Transverse colon (tissue), 4 donors: ENCODE results near the gene MCFD2. TPM values are rescaled to one million over a fixed set of nuclear protein-coding genes. Genes with fewer than 3 reads are reported as not detected.

ENCODE experiments used
- DNase-seq: peaks from one replicate; pipeline ENCODE4 v3.0.0-alpha.2; 2019
- H3K27ac ChIP-seq, 4 donors: fragments of 200-600 bp; sonication (generic); 2 replicates each; pipeline ENCODE4 v1.5.1; 2016 to 2018; ENCODE audit warnings: inconsistent platforms in 4 of 4
- H3K27me3 ChIP-seq: fragments of 200-600 bp; sonication (generic); 2 replicates; pipeline ENCODE4 v1.5.1; 2017; ENCODE audit warnings: inconsistent platforms
- H3K36me3 ChIP-seq, 4 donors: fragments of 200-600 bp; sonication (generic); 2 replicates each; pipeline ENCODE4 v1.5.1; 2017 to 2019; ENCODE audit warnings: inconsistent platforms in 4 of 4
- H3K4me1 ChIP-seq, 4 donors: fragments of 200-600 bp; sonication (generic); 2 replicates each; pipeline ENCODE4 v1.5.1; 2017 to 2020; ENCODE audit warnings: inconsistent platforms in 4 of 4
- H3K4me3 ChIP-seq, 4 donors: fragments of 200-600 bp; sonication (generic); 1 replicate in 1 of 4; 2 replicates in 3 of 4; pipeline versions ENCODE4 v1.5.1 to v1.6.1; 2017 to 2019; ENCODE audit warnings: inconsistent platforms in 4 of 4
- H3K9me3 ChIP-seq, 2 donors: fragments of 200-600 bp; sonication (generic); 2 replicates each; pipeline ENCODE4 v1.5.1; 2017 to 2019; ENCODE audit warnings: inconsistent platforms in 2 of 2
- EP300 ChIP-seq: sonication (generic); formaldehyde crosslinking; IDR thresholded peaks from one replicate; pipeline ENCODE4 v1.6.1; 2017; ENCODE audit warnings: antibody characterized with exemption, low read depth
- POLR2A ChIP-seq: fragments of 450-650 bp; IDR thresholded peaks from one replicate; pipeline ENCODE4 v1.6.1; 2016; ENCODE audit warnings: antibody characterized with exemption, mild to moderate bottlenecking, moderate library complexity
- POLR2AphosphoS5 ChIP-seq, 3 donors: sonication (generic); formaldehyde crosslinking; IDR thresholded peaks; one replicate each; pipeline ENCODE4 v1.6.1; 2016; ENCODE audit warnings: antibody characterized with exemption in 3 of 3
- WGBS, 2 donors: methylation state at CpG; one replicate each; pipeline ENCODE4 v1.1.5; 2018; ENCODE audit warnings: low coverage in 1 of 2; 5-methylcytosine and 5-hydroxymethylcytosine counted together
- in situ Hi-C, 4 donors: fragments of 200-750 bp; cut with MboI; loops; one replicate each; pipeline versions ENCODE4 v1.15.0 to v1.15.1; 2017; ENCODE audit warnings: low sequenced_read_pairs in 3 of 4, low pct_ligation_motif_present in 1 of 4, low pct_unique_long_range_greater_than_20kb in 1 of 4
- intact Hi-C: fragments of 100-400 bp; cut with DNase I; formaldehyde crosslinking; loops from one replicate; pipeline ENCODE4 v1.15.1; 2023; ENCODE audit warnings: low total_unique reads
- total RNA-seq, 4 donors: library from RNA; depleted of rRNA; stranded (reverse); fragments of >200 nt; gene quantifications; one replicate each; pipeline ENCODE4 v1.1.0, GENCODE V29; 2016
- TF ChIP-seq, protein P1 (sequence below), 5 experiments: fragments of 200-600 bp in 3 of 5; fragments of 450-650 bp in 2 of 5; sonication (generic) in 3 of 5; IDR thresholded peaks; 1 replicate in 2 of 5; 2 replicates in 3 of 5; pipeline ENCODE4 v1.5.1; 2016 to 2017; ENCODE audit warnings: antibody characterized with exemption in 5 of 5, inconsistent platforms in 3 of 5, mild to moderate bottlenecking in 2 of 5, moderate library complexity in 1 of 5

Gene MCFD2
- total RNA-seq, 4 donors from 2014 or later = 14.5 to 40.1 (median 26.8) TPM

DNA sequence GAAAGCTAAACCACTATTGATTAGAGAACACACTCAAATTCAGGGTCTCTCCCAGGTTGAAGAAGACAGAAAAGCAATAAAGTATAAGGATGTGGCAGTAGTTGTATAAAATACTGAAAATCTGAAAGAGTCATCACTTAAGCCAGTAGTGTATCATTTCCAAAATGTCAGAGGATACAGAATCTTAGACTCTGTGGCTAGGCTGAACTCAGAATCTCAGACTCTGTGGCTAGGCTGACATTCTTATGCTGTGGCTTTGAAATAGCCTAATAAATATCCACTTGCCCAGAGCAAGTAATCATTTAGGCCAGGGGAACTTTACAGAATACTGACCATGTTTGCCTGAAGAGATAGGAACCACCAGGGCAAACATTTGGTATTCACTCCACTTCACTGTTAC is 13.1 kb downstream of the MCFD2 start:
- Histone ChIP-seq H3K27ac (no peak overlapping the region), H3K36me3 (peaks cover 0 to 12% (median 5%) of the 10 kb centered on the region in 4 donors), H3K4me3 (no peak overlapping the region), H3K4me1 (no peaks in the 10 kb centered on the region), H3K27me3 (no peaks in the 10 kb centered on the region), H3K9me3 (no peaks in the 10 kb centered on the region)
- intact Hi-C loops = no loop called here
- TF ChIP-seq POLR2AphosphoS5 (IDR thresholded peaks at IDR 0.05) = no peak
- TF ChIP-seq, protein P1, sequence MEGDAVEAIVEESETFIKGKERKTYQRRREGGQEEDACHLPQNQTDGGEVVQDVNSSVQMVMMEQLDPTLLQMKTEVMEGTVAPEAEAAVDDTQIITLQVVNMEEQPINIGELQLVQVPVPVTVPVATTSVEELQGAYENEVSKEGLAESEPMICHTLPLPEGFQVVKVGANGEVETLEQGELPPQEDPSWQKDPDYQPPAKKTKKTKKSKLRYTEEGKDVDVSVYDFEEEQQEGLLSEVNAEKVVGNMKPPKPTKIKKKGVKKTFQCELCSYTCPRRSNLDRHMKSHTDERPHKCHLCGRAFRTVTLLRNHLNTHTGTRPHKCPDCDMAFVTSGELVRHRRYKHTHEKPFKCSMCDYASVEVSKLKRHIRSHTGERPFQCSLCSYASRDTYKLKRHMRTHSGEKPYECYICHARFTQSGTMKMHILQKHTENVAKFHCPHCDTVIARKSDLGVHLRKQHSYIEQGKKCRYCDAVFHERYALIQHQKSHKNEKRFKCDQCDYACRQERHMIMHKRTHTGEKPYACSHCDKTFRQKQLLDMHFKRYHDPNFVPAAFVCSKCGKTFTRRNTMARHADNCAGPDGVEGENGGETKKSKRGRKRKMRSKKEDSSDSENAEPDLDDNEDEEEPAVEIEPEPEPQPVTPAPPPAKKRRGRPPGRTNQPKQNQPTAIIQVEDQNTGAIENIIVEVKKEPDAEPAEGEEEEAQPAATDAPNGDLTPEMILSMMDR (IDR thresholded peaks at IDR 0.05) = no peak
- no peak for TF ChIP-seq POLR2A
- in situ Hi-C loops = no loop called here
- no peak for DNase-seq

DNA sequence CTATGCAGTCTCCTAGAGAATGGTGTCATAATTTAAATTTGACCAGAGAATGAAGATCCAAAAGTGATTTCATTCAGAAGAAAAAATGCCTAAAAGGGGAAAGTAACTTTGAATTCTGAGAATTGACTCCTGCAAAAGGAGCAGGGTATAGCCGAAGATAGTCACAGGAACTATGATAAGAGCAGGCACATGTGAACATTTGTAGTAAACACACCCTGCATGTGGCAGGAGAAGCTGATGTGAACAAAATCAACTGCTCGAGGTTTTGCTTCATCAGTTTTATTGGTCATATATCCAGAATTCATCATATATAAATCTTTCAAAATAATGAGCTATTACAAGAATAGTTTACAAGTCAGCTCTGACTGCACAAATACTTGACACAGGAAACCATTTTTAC is 14.0 kb downstream of the MCFD2 start:
- no peak overlapping the region for H3K4me3 ChIP-seq
- peaks cover 0 to 4% (median under 1%) of the 10 kb centered on the region in 4 donors for H3K36me3 ChIP-seq

DNA sequence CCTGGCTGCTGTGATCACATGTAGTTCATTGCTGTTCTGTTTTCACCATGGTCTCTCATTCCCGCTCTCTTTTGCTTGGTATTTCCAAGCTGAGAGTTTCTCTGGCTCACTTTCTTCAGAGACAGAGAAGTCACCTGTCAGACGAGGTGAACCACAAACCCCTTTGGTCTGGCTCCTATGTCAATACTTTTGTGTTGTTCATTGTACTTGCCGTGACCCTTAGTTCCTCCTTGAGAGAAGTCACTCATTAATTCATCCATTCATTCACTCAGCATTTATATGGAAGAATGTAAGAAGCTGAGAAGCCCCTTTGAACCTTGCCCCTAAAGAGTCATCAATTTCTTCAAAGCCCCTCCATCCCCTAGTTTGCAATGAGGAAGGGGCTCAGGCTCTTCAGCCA is 15.2 kb downstream of the MCFD2 start:
- no peaks in the 10 kb centered on the region for H3K4me1 ChIP-seq
- TF ChIP-seq POLR2AphosphoS5 (IDR thresholded peaks at IDR 0.05) = no peak
- TF ChIP-seq EP300 = no peak
- no peak for TF ChIP-seq POLR2A
- TF ChIP-seq, protein P1 (IDR thresholded peaks at IDR 0.05) = no peak
- no peak overlapping the region for H3K4me3 ChIP-seq
- intact Hi-C loops (no loop called here), in situ Hi-C loops (no loop called here)
- no peak for DNase-seq
- H3K36me3 ChIP-seq = peaks cover 0 to 4% (median 0%) of the 10 kb centered on the region in 4 donors
- H3K27me3 ChIP-seq = no peaks in the 10 kb centered on the region
- H3K27ac ChIP-seq = no peak overlapping the region
- WGBS, 2 donors = 82 to 100% methylated on average over 1 to 3 of the region's 3 CpGs
- H3K9me3 ChIP-seq = no peaks in the 10 kb centered on the region

More for the DNA sequence above, 14.0 kb downstream of the MCFD2 start:
- 71 to 76% methylated on average over 2 of the region's 2 CpGs for WGBS, 2 donors
- no peak overlapping the region for H3K27ac ChIP-seq
- H3K9me3 ChIP-seq = no peaks in the 10 kb centered on the region
- DNase-seq = no peak
- no peaks in the 10 kb centered on the region for H3K27me3 ChIP-seq
- intact Hi-C loops = no loop called here
- in situ Hi-C loops = no loop called here
- H3K4me1 ChIP-seq = no peaks in the 10 kb centered on the region
- no peak for TF ChIP-seq POLR2AphosphoS5 (IDR thresholded peaks at IDR 0.05)
- TF ChIP-seq EP300 = no peak
- TF ChIP-seq, protein P1 (IDR thresholded peaks at IDR 0.05) = no peak
- TF ChIP-seq POLR2A = no peak

DNA sequence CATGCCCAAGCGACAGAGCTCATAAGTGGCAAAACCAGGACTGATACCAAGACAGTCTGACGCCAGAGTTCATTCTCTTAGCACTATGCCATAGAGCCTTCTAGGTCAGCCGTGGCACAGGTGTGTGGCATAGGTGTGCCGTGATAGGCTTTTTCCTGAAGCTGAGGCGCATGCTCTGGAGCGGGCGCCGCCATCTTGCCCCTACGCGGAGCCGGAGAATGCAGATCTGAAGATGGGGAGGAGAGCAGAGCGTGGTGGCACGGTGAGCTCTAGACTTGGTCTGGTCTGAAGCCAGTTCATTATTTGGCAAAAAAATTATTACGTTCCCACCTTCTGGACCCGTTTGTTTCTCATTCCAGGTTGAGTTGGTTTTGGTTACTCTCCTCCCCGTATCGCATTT is 16.6 kb downstream of the MCFD2 start:
- Histone ChIP-seq H3K4me1 (no peaks in the 10 kb centered on the region), H3K27me3 (no peaks in the 10 kb centered on the region), H3K27ac (no peak overlapping the region), H3K36me3 (no peaks in the 10 kb centered on the region), H3K9me3 (no peaks in the 10 kb centered on the region), H3K4me3 (no peak overlapping the region)
- TF ChIP-seq EP300 (no peak), POLR2A (no peak), POLR2AphosphoS5 (IDR thresholded peaks at IDR 0.05) (no peak)
- TF ChIP-seq, protein P1 (IDR thresholded peaks at IDR 0.05) = no peak
- in situ Hi-C loops = loop anchor here in 1 of 4 donors (10.0 kb wide), 1 partner anchor 264 kb away; no protein-coding TSS in a partner anchor
- 93 to 98% methylated on average over 10 to 17 of the region's 17 CpGs for WGBS, 2 donors
- no peak for DNase-seq
- intact Hi-C loops = no loop called here
